Stimulated activated CD4-positive, alpha-beta T cell treated with anti-CD3 and anti-CD28 coated beads, Interleukin-4, amount 100 ng/mL, for 24 hours (primary cell): ENCODE measurements around the gene FGFR1OP2.
A peak's percentile ranks its signal among the peaks of the same experiment; 100 is the strongest.
"Not testable (repeated sequence)": the region's sequence is repeated elsewhere in the genome, so short reads cannot be mapped to it uniquely, and the experiment has no call there.

Experiments
- DNase-seq: peaks from one replicate; pipeline ENCODE4 v3.0.0-alpha.2; 2020

Gene FGFR1OP2

DNA sequence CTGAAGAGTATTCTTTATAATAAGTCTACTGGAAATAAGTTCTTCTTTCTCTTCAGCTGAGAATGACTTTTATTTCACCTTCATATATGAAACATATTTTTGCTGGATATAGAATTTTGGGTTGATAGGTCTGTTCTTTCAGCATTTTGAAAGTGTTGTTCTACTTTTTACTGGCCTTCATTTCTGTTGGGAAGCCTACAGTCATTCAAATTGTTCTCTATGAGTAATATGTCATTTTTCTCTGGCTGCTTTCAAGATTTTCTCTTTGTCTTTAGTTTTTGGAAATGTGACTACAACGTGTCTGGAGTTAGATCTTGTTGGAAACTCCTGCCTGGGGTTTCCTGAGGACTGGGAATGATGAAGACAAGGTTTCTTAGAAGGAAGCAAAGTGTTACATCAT is 10.0 kb downstream of the FGFR1OP2 start:
- DNase-seq: no peak

GRCh38 chr12:26953447-26953846 is 15.2 kb downstream of the FGFR1OP2 start:
- no peak for DNase-seq

DNA sequence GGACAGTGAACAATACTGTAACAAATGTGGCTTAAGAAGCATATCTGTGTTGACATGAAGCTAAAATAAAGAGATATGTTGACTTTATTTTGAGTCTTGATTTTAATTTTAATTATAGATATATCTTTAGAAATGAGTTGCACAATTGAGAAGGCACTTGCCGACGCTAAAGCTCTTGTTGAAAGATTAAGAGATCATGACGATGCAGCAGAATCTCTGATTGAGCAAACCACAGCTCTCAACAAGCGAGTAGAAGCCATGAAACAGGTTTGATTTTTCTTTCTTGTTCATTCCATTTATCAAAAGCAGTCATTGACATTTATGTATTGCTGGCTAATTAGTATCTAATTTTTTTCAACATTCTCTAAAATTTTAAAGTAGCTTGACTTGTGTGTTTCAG is 15.8 kb downstream of the FGFR1OP2 start:
- no peak for DNase-seq

DNA sequence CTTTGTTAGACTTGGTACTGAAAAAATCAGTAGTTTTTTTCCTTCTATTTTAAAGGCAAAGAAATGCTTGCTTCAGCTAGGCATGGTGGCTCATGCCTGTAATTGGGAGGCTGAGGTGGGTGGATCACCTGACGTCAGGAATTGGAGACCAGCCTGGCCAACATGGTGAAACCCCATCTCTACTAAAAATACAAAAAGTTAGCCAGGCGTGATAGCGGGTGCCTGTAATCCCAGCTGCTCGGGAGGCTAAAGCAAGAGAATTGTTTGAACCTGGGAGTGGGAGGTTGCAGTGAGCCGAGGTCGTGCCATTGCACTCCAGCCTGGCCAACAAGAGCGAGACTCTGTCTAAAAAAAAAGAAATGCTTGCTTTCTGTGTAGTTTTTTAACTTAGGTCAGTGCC is 23.1 kb downstream of the FGFR1OP2 start:
- DNase-seq: not testable (repeated sequence)

DNA sequence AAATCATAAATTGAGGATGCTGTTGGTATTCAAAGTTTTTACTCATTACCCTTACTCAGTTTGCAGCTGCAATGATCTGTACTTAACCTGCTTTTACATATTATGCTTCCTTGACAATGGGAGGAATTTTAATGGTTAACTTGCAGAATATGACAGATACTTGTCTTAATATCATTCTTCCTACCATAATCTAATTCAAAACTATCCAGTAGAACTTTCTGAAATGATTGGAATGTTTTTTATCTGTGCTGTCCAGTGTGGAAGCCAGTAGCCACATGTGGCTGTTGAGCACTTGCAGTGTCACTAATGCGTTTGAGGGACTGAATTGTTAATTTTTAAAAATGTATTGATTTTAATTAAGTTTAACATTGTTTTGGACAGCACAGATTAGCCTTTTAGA is 23.5 kb downstream of the FGFR1OP2 start:
- no peak for DNase-seq

DNA sequence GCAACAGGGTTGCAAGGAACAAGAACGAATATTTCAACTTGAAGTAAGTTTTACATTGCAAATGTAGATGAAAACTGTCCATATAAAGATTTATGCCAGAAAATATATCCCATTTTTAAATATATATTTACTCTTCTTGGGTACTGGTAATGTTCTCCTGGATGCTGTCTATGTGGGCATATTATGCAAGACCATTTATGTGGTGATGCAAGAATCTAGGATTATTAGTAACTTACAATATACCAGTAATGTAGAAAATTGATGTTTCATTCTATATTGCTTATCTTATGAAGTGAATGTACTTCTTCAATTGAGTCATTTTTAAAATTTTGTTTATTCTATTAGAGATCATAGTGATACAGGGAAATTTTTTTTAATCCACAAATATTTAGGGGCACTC is 25.1 kb downstream of the FGFR1OP2 start:
- no peak for DNase-seq

DNA sequence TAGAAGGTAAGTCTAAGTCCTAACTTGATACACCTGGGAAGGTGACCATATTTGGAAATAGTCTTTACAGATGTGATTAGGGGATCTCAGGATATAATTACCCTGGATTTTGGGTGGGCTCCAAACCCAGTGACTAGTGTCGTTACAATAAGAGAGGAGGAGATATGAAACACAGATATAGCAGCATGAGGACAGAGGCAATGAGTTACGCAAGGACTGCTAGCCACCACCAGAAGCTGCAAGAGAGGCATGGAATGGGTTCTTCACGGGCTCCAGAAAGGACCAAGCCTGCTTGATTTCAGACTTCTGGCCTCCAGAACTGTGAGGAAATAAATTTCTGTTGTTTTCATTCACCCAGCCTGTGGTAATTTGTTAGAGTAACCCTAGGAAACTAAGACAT is 28.6 kb downstream of the FGFR1OP2 start:
- no peak for DNase-seq

GRCh38 chr12:26970136-26970535 is 31.9 kb downstream of the FGFR1OP2 start:
- no peak for DNase-seq

DNA sequence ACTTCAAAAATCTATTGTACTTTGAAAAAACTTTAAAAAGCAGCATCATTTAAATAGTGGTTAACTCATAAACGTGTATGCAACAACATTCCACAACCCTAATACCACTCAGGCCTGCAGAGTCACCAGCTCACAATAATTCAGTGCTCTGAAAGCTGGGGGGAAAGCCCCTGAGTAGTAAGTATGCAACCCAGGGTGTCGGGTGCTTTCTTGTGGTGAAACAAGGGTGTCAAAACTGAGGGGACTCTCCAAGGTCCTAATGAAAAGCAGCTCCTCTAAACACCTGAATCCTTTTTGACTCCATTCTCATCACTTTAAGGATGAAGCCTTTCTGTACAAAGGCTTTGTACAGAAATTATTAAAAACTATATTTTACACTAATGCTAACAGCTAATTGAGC is 33.7 kb downstream of the FGFR1OP2 start:
- peak; percentile 75 for DNase-seq

DNA sequence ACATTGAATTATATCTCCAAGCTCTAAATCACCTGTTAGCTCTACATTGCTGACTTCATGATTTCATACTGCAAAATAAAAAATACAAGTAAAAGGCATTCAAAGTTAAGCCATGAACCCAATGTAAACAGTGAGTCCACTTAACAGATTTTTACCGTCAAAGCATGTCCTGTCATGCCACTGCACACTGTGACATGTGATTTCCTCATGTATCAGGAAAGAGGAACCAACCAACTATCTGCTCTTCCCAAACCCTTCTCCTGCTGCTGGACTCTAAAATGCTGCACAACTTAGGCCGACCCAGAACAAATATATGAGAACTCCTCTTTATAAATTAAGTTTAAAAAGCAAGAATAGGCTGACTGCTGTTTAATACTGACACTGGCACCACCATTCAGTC is 38.4 kb downstream of the FGFR1OP2 start:
- DNase-seq: no peak

GRCh38 chr12:26978801-26979200 is 40.5 kb downstream of the FGFR1OP2 start:
- DNase-seq: no peak

GRCh38 chr12:26979733-26980132 is 41.5 kb downstream of the FGFR1OP2 start:
- DNase-seq: no peak

DNA sequence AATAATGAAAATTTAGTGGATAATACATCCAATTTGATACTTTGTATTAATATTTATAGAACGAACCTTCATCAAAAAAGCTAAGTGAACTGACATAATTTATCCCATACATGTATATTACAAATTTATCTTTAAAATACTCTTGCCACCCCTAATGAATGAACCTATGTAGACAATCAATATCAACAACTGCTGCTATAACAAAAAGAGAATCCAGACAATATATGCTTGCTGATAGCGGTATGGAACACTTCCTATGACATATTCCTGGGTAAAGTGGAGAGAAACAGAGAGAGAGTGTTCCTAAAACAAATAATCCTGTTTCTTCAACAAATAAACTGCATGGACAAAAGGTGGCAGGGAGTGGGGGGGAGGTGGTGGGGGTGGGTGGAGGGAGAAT is 44.6 kb downstream of the FGFR1OP2 start:
- no peak for DNase-seq

- no peak for DNase-seq
Observed at GRCh38 chr12:26987634-26988424, 49.6 kb downstream of the FGFR1OP2 start.

DNA sequence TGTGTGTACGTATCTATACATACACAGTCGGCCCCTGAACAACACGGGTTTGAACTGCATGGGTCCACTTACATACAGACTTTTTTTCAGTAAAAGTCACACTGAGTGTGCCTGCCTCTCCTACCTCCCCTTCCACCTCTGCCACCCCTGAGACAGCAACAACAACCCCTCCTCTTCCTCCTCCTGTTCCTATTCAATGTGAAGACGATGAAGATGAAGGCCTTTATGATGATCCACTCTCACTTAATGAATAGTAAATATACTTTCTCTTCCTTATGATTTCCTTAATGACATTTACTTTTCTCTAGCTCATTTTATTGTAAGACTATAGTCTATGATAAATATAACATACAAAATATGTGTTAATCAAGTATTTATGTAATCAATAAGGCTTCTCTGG is 50.4 kb downstream of the FGFR1OP2 start:
- DNase-seq: no peak

DNA sequence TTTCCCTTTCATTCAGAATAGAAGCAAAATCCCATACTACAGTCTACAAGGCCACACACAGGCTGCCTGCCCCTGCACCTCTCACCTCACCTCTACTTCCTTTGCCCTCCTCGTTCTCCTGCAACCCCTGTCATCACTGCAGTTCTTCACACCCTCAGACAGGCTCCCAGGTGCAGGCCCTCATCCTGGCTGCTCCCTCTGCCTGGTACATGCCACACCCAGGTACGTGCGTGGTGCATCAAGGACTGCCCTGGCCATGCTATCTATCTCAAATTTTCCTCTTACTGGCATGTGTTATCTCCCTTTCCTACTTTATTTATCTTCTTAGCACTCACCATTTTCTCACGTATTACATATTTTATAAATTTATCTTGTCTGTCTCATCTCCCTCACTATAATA is 51.6 kb downstream of the FGFR1OP2 start:
- no peak for DNase-seq

- no peak for DNase-seq
Observed at GRCh38 chr12:26991826-26992225, 53.6 kb downstream of the FGFR1OP2 start.

- DNase-seq: no peak
Observed at GRCh38 chr12:26994109-26994508, 55.8 kb downstream of the FGFR1OP2 start.

DNA sequence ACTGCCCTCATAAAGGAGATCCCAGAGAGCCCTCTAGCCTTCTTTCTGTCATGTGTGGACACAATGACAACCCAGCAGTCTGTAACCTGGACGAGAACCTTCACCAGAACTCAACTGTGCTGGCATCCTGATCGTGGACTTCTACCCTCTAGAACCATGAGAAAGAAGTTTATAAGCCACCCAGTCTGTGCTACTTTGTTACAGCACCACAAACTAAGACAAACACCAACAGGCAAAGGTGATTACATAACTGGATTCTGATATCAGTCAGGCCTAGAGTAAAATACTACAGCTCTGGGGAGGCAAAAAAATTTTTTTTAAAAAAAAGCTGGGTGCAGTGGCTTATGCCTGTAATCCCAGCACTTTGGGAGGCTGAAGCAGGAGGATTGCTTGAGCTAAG is 57.4 kb downstream of the FGFR1OP2 start:
- no peak for DNase-seq

- no peak for DNase-seq
Observed at GRCh38 chr12:26997003-26997402, 58.7 kb downstream of the FGFR1OP2 start.

GRCh38 chr12:27000961-27001360 is 62.7 kb downstream of the FGFR1OP2 start:
- DNase-seq: no peak

DNA sequence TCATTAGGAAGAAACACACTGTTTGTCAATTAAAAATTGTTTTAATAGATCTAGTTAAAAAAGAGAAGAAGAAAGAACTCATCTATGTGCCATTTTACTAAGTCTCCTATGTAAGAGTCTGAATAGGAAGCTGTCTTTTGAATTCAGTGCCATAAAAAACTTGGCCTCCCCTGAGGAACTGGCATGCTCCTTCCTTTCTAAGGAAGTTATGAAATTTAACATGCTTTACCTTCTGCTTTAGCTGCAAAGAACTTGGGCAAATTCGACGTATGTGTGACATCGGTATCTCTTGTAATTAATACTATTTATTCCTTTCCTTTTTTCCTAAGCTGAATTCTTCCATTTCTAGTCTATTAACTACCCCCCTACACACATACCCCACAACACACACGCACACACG is 63.4 kb downstream of the FGFR1OP2 start:
- DNase-seq: no peak

DNA sequence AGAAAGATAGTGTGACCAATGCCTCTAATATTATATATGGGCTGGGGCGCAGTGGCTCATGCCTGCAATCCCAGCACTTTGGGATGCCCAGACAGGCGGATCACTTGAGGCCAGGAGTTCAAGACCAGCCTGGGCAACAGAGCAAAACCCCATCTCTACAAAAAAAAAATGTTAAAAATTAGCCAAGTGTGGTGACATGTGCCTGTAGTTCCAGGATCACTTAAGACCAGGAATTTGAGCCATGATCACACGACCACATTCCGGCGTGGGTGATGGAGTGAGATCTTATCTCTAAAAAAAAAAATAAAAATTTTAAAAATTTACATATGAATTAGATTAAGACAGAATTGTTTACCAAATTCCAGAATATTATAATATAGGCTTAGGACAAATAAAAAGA is 63.9 kb downstream of the FGFR1OP2 start:
- no peak for DNase-seq

- DNase-seq: no peak
Observed at GRCh38 chr12:27003421-27004381, 65.4 kb downstream of the FGFR1OP2 start.
